Brain microvascular endothelial cell (primary cell): Measurements from ENCODE around the gene TMEM207.

Experiments used
- DNase-seq: peaks from one replicate; pipeline ENCODE4 v3.0.0-alpha.2; 2020
- H3K27ac ChIP-seq: fragments of 250-450 bp; sonication (Bioruptor Pico); 2 replicates; pipeline ENCODE4 v1.5.1; 2020; ENCODE audit warnings: mild to moderate bottlenecking, moderate library complexity
- H3K27me3 ChIP-seq: fragments of 250-450 bp; sonication (Bioruptor Pico); replicated peaks from 2 replicates; pipeline ENCODE4 v1.5.1; 2020; ENCODE audit warnings: mild to moderate bottlenecking
- H3K36me3 ChIP-seq: fragments of 250-450 bp; sonication (Bioruptor Pico); replicated peaks from 2 replicates; pipeline ENCODE4 v1.5.1; 2020; ENCODE audit warnings: mild to moderate bottlenecking
- H3K4me3 ChIP-seq: 2 replicates; pipeline ENCODE4 v1.5.1; 2011; ENCODE audit warnings: low read depth, mild to moderate bottlenecking, control low read depth, low read length, moderate library complexity
- in situ Hi-C: cut with HindIII; loops from 2 replicates; pipeline ENCODE4 v1.10.0; 2017; ENCODE audit warnings: low sequenced_read_pairs, low pct_ligation_motif_present
- TF ChIP-seq, protein P1 (sequence below): IDR thresholded peaks from 2 replicates; pipeline ENCODE4 v1.5.1; 2011; ENCODE audit warnings: low read depth, mild to moderate bottlenecking, moderate library complexity, low read length, control low read depth, inconsistent platforms; ENCODE audit errors: missing control alignments

The TMEM207 gene

DNA sequence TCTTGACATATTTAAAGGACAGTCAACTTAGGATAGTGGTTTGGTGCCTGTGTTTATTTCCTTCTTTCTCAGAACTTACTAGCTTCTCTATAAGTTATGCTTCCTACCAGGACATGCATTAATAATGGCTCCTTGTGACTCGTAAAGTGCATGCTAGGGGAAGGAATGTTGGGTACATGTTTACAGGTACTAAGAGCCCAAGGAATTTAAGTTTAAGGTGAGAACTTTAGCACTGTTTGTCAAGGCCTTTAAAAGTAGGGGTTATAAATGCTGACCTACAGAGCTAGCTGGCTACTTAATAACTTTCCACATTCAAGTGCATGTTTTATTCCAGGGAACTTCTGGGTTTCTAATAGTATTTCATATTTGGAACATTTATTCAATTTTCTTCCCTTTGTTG lies at the start of gene TMEM207:
Gene TMEM207 (minus strand): TSS at position 101 of the 400 bp plus-strand sequence. CDS start 92 bp downstream, at position 9.
- Histone ChIP-seq H3K36me3 (no peaks in the 10 kb centered on the region), H3K27me3 (no peaks in the 10 kb centered on the region), H3K4me3 (no peak within 1 kb of the TSS), H3K27ac (no peak within 1 kb of the TSS)
- in situ Hi-C loops: no loop called here
- TF ChIP-seq, protein P1, sequence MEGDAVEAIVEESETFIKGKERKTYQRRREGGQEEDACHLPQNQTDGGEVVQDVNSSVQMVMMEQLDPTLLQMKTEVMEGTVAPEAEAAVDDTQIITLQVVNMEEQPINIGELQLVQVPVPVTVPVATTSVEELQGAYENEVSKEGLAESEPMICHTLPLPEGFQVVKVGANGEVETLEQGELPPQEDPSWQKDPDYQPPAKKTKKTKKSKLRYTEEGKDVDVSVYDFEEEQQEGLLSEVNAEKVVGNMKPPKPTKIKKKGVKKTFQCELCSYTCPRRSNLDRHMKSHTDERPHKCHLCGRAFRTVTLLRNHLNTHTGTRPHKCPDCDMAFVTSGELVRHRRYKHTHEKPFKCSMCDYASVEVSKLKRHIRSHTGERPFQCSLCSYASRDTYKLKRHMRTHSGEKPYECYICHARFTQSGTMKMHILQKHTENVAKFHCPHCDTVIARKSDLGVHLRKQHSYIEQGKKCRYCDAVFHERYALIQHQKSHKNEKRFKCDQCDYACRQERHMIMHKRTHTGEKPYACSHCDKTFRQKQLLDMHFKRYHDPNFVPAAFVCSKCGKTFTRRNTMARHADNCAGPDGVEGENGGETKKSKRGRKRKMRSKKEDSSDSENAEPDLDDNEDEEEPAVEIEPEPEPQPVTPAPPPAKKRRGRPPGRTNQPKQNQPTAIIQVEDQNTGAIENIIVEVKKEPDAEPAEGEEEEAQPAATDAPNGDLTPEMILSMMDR: no peak
- no peak for DNase-seq

DNA sequence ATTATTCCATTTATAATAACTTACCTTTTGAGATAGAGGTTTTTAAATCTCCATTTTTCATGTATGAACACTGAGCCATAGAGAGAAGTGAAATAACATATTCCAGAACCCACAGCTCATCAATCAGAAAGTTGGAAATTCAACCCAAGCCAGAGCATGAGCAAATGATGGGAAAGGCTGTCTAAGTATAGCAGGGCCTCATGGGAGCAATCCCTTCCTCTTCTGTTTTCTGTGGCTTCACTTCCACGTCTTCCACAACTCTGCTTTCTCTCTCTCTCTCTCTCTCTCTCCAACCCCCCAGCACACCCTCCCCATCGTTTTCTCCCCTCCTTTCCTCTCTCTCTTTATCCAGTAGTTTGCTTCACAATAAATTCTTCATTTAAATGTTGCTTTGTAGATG lies 49.4 kb upstream of the TMEM207 start:
- H3K36me3 ChIP-seq: no peaks in the 10 kb centered on the region
- in situ Hi-C loops: no loop called here

GRCh38 chr3:190498293-190498692 lies 48.6 kb upstream of the TMEM207 start:
- no peaks in the 10 kb centered on the region for H3K36me3 ChIP-seq
- H3K27ac ChIP-seq: no peak overlapping the region
- H3K27me3 ChIP-seq: no peaks in the 10 kb centered on the region
- in situ Hi-C loops: no loop called here
- TF ChIP-seq, protein P1: no peak
- no peak for DNase-seq
- H3K4me3 ChIP-seq: no peak overlapping the region

More for the DNA sequence above, 49.4 kb upstream of the TMEM207 start:
- H3K4me3 ChIP-seq: no peak overlapping the region
- no peaks in the 10 kb centered on the region for H3K27me3 ChIP-seq
- TF ChIP-seq, protein P1: no peak
- H3K27ac ChIP-seq: no peak overlapping the region
- DNase-seq: no peak

DNA sequence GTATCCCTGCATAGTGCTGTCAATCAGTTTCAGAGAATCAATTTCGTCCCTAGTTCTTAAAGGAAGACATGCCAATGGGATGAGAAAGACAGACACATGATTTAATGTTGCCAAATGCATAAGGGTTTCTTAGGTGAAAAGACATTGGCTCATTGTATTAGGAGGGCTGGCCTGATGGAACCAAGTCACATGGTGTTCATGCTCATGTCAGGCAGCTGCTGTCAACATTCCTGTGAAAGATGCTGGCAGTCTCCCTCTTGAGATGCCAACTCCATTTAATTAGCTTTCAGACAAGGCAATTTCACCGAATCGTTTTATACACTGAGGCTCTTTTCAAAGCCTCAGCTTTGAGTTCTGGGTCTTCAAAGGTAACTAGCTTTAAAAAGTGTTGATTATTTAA lies 48.1 kb upstream of the TMEM207 start:
- Histone ChIP-seq H3K36me3 (no peaks in the 10 kb centered on the region), H3K4me3 (no peak overlapping the region), H3K27me3 (no peaks in the 10 kb centered on the region), H3K27ac (no peak overlapping the region)
- no peak for DNase-seq
- TF ChIP-seq, protein P1: no peak
- in situ Hi-C loops: no loop called here

GRCh38 chr3:190496859-190497258 lies 47.2 kb upstream of the TMEM207 start:
- no peak for DNase-seq
- H3K27ac ChIP-seq: no peak overlapping the region
- TF ChIP-seq, protein P1: no peak
- no peak overlapping the region for H3K4me3 ChIP-seq
- H3K27me3 ChIP-seq: no peaks in the 10 kb centered on the region
- in situ Hi-C loops: no loop called here
- no peaks in the 10 kb centered on the region for H3K36me3 ChIP-seq

GRCh38 chr3:190495796-190496195 lies 46.1 kb upstream of the TMEM207 start:
- Histone ChIP-seq H3K27me3 (no peaks in the 10 kb centered on the region), H3K36me3 (no peaks in the 10 kb centered on the region), H3K4me3 (no peak overlapping the region), H3K27ac (no peak overlapping the region)
- TF ChIP-seq, protein P1: no peak
- DNase-seq: no peak
- in situ Hi-C loops: no loop called here
